ENCODE results near the gene ESR1. TPM values are rescaled to one million over a fixed set of nuclear protein-coding genes. Genes with fewer than 3 reads are reported as not detected.

ESR1 gene
- total and polyA plus RNA-seq, 12 donors: 0.09 to 1.9 (median 1.2) TPM

DNA sequence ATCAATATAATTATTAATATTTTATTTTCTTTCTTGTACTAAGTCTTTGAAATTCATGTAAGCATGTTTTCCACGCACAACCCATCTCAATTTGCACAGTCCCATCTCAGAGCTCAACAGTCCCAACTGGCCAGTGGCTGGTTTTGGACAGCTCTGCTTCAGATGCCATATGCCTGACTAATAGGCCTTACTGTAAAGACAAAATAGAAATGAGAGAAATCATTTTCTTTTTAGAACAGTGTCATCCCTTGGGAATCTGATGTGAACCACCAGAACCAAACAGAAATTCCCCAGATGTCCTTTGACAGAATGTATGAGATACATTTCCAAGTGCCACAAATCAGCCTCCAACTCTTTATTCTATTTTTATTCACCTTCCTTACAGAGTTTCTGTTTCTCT is 338.9 kb downstream of the ESR1 start:
- DNase-seq (no peak), ATAC-seq (peak in 6 of 8 donors; percentile 31 to 63 (median 43))
- H3K4me1 ChIP-seq: peaks cover 0 to 36% (median 10%) of the 10 kb centered on the region in 9 donors
- intact Hi-C loops (cut with DNase I): loop anchor here in 1 of 10 donors (10.0 kb wide), 1 partner anchor 118 kb away; no protein-coding TSS in a partner anchor
- 76 to 82% methylated on average over 1 of the region's 1 CpG for WGBS, 2 donors
- no peak overlapping the region for H3K4me3 ChIP-seq
- TF ChIP-seq, protein P1, sequence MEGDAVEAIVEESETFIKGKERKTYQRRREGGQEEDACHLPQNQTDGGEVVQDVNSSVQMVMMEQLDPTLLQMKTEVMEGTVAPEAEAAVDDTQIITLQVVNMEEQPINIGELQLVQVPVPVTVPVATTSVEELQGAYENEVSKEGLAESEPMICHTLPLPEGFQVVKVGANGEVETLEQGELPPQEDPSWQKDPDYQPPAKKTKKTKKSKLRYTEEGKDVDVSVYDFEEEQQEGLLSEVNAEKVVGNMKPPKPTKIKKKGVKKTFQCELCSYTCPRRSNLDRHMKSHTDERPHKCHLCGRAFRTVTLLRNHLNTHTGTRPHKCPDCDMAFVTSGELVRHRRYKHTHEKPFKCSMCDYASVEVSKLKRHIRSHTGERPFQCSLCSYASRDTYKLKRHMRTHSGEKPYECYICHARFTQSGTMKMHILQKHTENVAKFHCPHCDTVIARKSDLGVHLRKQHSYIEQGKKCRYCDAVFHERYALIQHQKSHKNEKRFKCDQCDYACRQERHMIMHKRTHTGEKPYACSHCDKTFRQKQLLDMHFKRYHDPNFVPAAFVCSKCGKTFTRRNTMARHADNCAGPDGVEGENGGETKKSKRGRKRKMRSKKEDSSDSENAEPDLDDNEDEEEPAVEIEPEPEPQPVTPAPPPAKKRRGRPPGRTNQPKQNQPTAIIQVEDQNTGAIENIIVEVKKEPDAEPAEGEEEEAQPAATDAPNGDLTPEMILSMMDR (IDR thresholded peaks at IDR 0.05): no peak
- H3K27ac ChIP-seq: peak overlapping the region in 3 of 10 donors; percentile 6 to 66 (median 39)
- H3K36me3 ChIP-seq: peaks cover 0 to 100% (median 76%) of the 10 kb centered on the region in 9 donors
- no peaks in the 10 kb centered on the region for H3K9me3 ChIP-seq
- no peaks in the 10 kb centered on the region for H3K27me3 ChIP-seq

DNA sequence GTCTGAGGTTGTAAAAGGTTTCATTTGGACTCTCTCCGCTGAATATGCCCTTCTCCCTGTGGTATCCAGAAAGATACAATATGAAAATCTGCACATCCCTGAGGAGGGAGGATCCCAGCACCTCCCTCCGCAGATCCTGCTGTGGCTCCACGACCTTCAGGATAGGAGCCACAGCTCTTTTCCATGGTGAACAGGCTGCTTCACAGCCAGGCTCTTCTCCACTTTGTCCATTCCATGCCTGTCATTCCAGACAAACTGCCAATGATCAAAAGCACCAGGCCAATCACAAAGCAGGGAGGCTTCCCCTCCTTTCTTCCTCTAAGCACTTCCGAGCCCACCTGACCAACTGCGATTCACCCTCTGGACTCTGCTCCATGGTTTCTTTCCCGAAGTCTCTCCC is 339.8 kb downstream of the ESR1 start:
- Histone ChIP-seq H3K9me3 (no peaks in the 10 kb centered on the region), H3K27me3 (no peaks in the 10 kb centered on the region), H3K36me3 (peaks cover 0 to 100% (median 79%) of the 10 kb centered on the region in 9 donors), H3K4me3 (no peak overlapping the region), H3K4me1 (peaks cover 0 to 36% (median 10%) of the 10 kb centered on the region in 9 donors), H3K27ac (peak overlapping the region in 6 of 10 donors; percentile 17 to 66 (median 35))
- 74 to 79% methylated on average over 6 of the region's 6 CpGs for WGBS, 2 donors
- TF ChIP-seq, protein P1 (IDR thresholded peaks at IDR 0.05): no peak
- intact Hi-C loops (cut with DNase I): loop anchor here in 1 of 10 donors (10.0 kb wide), 1 partner anchor 118 kb away; no protein-coding TSS in a partner anchor
- DNase-seq (no peak), ATAC-seq (peak in 5 of 8 donors; percentile 33 to 68 (median 38))

DNA sequence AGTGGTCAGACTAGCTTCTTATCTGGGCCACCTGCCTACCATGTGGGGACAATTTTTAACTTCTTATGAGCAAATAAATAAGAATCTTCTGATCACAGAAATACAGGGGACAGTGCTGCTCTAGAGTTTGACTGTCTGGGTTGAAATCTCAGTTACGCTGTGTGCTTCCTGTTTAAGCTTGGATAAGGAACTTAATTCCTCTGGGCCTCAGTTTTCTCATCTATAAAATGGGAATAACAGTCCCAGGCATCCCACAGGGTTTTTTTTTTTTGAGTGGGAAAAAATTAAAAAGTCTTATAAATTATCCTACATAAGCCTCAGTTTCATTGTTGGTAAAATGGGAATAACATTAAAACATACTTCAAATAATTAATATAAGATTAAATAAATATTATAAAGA is 340.9 kb downstream of the ESR1 start:
- peaks cover 0 to 100% (median 78%) of the 10 kb centered on the region in 9 donors for H3K36me3 ChIP-seq
- intact Hi-C loops (cut with DNase I): loop anchor here in 1 of 10 donors (10.0 kb wide), 1 partner anchor 116 kb away; no protein-coding TSS in a partner anchor
- ATAC-seq (no peak), DNase-seq (no peak)
- H3K27me3 ChIP-seq: no peaks in the 10 kb centered on the region
- WGBS, 2 donors: 95 to 98% methylated on average over 1 of the region's 1 CpG
- H3K4me1 ChIP-seq: peaks cover 0 to 30% (median 10%) of the 10 kb centered on the region in 9 donors
- H3K27ac ChIP-seq: peak overlapping the region in 1 of 10 donors; percentile 66
- no peaks in the 10 kb centered on the region for H3K9me3 ChIP-seq
- H3K4me3 ChIP-seq: no peak overlapping the region
- TF ChIP-seq, protein P1 (IDR thresholded peaks at IDR 0.05): no peak

DNA sequence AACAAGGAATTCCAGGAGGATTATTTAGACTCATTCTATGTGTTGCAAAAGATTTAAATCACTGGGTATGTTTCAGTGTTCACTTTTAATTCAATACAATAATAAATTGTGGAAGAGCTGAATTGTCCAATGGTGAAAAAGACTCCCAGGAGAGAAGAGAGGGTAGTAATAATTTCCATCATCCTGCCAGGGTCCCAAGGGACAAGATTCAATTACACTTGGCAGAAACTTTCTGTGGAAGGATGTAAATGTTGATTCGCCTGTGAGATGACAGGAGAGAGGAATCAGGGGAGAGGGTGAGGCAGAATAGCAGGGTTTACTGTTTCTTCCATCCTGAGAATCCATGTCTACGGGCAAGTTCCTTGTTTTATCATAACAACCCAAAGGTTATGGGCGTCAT is 342.7 kb downstream of the ESR1 start:
- H3K4me1 ChIP-seq: peaks cover 0 to 25% (median 10%) of the 10 kb centered on the region in 9 donors
- 63 to 64% methylated on average over 3 of the region's 3 CpGs for WGBS, 2 donors
- H3K27me3 ChIP-seq: no peaks in the 10 kb centered on the region
- H3K36me3 ChIP-seq: peaks cover 0 to 100% (median 82%) of the 10 kb centered on the region in 9 donors
- no peaks in the 10 kb centered on the region for H3K9me3 ChIP-seq
- H3K27ac ChIP-seq: peak overlapping the region in 2 of 10 donors; percentile 2 to 9
- ATAC-seq (no peak), DNase-seq (no peak)
- TF ChIP-seq, protein P1 (IDR thresholded peaks at IDR 0.05): no peak
- intact Hi-C loops (cut with DNase I): loop anchor here in 2 of 10 donors (10.0 kb wide), 2 partner anchors 65 to 105 kb away; no protein-coding TSS in a partner anchor
- H3K4me3 ChIP-seq: no peak overlapping the region

Measured in heart right ventricle (tissue), 16 donors.